GM21360 (cell line): ENCODE measurements around the gene HDAC10.

ENCODE experiments used
- ATAC-seq: cut with Tn5 transposase; IDR thresholded peaks from one replicate; pipeline ENCODE4 v1.9.1; 2021; ENCODE audit warnings: mild to moderate bottlenecking, moderate library complexity; ENCODE audit not compliant: unreplicated experiment

HDAC10 gene

DNA sequence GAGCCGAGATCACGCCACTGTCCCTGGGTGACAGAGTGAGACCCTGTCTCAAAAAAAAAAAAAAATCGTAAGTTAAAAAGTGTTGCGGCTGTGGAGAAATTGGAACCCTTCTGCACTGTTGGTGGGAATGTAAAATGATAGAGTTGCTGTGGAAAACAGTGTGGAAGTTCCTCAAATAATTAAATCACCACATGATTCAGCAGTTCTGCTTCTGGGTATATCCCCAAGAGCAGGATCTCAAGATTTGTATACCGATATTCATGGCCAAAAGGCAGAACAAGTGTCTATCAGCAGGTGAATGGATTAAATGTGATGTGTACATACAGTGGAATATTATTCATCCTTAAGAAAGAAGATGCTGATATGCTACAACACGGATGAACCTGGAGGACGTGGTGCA is 46.5 kb downstream of the HDAC10 start:
- ATAC-seq: no peak

DNA sequence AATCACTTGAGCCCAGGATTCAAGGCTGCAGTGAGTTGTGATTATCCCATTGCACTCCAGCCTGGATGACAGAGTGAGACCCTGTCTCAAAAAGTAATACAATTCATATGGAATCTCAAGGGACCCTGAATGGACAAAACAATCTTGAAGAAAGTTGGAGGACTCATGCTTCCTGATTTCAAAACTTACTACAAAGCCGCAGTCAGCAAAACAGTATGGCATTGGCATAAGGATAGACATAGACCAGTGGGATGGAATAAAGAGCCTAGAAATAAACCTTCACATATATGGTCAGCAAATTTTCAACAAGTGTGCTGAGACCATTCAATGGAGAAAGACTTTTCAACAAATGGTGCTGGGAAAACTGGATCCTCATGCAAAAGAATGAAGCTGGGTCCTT is 47.8 kb downstream of the HDAC10 start:
- ATAC-seq: no peak

DNA sequence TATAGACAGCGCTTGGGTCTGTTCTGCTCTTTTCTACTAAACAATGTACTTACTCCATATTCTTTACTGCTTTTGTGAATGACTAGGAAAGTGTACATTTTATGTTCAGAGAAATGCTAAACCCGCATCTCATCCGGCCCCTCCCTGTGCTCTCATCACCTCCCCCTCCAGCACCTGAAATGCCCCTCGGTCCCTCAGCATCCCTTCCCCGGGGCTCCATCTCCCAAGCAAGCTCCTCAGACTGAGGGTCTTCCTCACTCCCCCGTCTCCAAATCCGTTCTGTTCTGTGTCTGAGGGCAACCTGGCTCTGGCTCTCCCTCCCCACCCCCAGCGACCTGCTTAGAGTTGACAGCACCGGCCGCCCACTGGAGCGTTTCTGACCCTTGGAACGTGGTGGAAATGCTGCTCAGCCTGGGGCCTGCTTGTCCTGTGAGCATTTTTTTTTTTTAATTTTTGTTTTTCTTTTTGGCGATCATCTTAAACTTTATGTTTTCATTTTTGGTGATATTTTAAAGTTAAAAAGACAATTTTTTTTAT is 48.9 kb downstream of the HDAC10 start:
- ATAC-seq: no peak

DNA sequence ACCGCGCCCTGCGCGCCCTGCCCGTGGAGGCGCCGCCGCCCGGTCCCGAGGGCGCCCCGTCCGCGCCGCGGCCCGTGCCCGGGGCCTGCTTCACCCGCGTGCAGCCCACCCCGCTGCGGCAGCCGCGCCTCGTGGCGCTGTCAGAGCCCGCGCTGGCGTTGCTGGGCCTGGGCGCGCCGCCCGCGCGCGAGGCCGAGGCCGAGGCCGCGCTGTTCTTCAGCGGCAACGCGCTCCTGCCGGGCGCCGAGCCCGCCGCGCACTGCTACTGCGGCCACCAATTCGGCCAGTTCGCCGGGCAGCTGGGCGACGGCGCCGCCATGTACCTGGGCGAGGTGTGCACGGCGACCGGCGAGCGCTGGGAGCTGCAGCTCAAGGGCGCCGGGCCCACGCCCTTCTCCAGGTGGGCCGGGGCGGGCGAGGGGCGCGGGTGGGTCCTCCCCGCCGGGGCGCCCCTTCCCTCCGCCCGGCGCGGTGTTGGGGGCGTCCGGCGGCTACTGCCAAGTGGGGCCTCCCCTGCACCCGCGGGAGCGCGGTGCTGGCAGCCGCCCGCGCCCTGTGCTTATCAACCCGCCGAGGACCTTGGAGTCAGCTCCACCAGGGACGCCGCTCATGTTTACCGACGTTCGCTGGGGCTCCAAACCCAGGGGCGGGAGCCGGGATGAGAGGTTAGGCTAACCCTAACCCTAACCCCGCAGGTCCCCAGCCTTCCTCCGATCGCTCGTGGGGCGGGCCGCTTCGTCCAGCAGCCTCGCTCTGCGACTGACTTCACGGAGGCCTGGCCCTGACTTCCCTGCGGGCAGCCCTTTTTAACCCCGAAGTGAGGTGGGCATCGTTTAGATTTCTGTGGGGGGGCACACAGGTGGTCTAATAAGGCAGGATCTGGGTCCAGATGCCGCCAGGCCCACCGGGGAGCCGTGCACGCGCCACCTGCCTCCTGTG is 49.6 kb downstream of the HDAC10 start:
- ATAC-seq: peak; percentile 25

DNA sequence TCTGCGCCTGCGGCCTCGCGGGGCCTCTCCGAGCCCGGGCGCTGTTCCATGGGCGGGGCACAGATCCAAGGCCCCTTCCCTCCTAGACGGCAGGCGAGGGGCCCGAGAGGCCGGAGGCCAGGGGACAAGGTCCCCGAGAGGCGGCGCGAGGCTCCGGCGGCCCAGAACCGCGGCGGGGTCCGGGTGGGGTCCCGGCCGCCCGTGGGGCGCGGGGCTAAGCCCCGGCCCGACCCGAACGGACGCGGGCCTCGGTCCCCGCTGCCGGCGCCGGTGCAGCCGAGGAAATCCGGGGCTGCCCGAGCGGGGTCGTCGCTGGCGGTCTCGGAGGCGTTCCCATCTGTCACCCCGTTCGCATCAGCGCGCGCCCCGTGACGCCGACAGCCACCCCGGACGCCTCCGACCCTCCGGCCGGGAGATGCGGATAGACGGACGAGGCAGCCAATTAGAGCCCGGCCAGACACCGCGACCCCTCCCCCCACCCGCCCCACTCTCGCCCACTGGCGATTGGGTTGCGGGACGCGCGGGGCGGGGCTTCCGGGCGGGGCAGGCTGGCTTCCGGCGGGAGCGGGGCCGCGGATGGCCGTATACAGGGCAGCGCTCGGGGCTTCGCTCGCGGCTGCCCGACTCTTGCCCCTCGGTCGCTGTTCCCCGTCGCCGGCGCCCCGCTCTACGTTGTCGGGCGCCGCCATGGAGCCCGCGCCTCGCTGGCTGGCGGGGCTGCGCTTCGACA is 50.4 kb downstream of the HDAC10 start, which contains the start of gene SELENOO:
TSS of gene SELENOO (plus strand) at position 551 of the 730 bp plus-strand sequence. CDS start at position 577, 26 bp downstream.
- peak; percentile 50 for ATAC-seq

DNA sequence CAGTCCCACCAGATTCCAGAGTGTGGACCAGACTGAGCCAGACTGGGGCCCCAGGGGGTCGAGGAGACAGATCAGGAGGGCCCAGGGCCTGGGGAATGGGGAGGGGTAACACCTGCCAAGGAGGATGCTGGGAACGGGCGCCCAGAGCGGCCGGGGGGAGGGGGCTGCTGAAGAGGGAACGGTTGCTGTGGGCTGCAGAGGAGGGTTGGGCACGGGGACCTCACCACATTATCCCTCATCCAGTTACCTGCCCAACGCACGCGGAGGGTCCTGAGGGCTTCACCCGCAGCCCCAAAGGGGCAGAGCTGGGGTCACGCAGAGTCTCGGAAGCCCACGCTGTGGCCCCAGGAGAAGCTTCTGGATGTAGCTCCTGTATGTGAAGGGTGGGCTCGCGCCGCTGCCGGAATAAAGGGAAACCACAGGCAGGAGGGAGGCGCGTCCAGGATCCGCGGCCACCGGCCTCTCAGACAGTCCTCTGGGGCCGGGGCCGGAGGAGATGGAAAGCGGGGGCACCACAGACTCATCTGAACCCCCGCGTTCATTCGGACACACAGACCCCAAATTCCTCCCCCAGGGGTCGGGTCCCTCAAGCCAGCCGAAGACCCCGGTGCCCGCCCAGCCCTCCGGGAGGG is 51.1 kb downstream of the HDAC10 start:
- ATAC-seq: no peak

DNA sequence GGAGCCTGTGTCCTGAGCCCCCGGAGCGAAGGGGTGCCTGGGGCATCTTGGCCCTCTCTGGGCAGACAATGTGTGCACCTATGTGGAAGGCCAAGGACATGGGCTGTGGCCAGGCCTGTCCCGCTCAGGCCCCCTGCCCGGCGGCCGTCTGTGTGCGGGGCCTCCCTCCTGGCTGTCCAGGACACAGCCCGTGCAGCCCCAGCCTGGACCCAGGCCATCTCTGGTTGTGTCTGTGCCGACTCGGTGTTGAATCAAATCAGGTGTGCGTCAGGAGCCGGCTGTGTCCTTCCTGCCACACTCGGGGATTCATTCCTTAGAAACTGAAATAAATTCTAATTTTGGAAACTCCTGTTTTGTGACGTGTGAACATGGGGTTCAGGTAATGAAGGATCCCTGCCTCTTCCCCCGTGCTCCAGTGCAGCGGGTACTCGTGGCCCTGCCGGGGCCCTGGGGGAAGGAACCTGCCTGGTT is 51.8 kb downstream of the HDAC10 start:
- no peak for ATAC-seq

DNA sequence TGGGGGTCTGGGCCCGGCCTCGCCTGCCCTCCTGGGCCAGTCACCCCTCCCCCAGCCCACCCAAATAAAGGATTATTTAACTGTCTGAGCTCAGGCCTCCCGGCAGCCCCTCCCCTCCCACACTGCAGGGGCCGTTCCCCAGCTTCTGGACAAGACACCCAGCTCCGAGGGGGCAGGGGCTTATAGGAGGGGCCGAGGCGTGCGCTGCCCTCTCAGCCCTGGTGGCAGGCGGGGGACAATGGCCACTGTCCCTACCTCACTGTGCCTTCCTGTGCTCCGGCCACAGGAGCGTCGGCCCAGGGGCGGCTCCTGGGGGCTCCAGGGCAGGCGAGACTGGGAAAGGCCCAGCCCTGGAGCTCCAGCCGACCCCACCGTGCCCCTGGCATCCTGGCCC is 52.4 kb downstream of the HDAC10 start:
- no peak for ATAC-seq

DNA sequence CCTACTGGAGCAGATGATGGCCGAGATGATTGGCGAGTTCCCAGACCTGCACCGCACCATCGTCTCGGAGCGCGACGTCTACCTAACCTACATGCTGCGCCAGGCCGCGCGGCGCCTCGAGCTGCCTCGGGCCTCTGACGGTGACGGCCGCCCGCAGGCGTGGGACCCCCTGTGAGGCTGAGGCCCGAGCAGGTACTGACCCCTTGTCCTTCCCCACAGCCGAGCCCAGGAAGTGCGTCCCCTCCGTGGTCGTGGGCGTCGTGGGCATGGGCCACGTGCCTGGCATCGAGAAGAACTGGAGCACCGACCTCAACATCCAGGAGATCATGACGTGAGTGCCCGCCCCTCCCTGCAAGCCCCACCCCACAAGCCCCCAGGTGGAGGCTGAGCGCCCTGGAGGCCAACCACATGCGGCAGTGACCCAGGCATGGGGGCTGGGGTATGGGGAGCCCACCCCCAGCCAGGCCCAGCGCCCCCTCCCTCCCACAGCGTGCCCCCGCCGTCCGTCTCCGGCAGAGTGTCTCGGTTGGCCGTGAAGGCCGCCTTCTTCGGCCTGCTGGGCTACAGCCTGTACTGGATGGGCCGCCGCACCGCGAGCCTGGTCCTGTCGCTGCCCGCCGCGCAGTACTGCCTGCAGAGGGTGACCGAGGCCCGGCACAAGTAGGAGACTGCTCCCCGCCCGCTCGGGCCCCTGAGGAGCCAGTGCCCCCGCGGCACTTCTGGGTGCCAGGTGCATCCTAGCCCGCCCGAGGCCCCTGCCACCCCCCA is 53.0 kb downstream of the HDAC10 start:
- no peak for ATAC-seq

DNA sequence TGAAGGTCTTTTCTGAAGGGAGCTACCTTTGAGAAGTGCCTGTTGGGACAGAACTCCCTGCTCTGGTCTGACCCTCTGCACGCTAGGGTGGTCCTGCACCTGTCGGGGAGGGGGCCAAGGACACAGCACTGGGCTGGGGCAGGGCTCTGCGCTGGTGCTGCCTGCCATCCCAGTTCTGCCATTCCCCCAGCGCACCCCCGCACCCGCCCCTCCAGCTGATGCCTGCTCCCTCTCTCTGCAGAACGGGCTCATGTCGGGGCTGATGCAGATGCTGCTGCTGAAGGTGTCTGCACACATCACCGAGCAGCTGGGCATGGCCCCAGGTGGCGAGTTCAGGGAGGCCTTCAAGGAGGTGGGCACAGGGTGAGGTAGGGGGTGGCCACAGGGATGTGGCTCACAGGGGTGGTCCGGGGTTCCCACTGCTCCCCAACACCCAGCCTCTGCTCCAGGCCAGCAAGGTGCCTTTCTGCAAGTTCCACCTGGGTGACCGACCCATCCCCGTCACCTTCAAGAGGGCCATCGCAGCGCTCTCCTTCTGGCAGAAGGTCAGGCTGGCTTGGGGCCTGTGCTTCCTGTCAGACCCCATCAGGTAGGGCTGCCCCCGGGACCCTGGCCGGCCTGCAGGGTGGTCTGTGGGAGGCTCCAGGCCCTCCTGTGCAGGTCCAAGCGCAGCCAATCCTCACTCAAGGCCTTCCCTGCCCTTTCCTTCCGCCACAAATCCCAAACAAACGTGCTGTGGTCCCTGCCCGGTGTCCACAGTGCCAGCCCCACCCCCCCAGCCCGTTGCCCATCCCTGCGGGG is 53.9 kb downstream of the HDAC10 start:
- no peak for ATAC-seq

DNA sequence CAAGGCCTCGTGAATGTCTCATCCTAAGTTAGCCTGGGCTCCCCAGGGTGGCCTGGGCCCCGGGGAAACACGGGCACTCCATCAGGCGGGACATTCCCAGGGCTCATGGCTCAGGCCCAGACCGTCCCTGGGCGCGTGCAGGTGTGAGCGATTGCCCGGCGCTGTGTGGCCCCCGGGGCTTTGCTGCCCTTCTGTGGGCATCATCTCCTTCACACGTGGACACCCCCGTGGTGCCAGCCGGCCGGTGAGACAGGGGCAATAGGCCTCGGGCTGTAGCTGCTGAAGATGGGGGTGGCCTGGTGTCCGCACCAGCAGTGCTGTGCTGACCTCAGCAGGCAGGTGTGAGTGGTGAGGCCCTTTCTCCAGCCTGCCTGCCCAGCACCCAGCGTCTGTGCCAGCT is 54.8 kb downstream of the HDAC10 start:
- ATAC-seq: no peak
